Type B pancreatic cell (in vitro differentiated cells): ENCODE data around the gene DCTN2. TPM values are rescaled to one million over a fixed set of nuclear protein-coding genes. Genes with fewer than 3 reads are reported as not detected.

Experiments used
- DNase-seq: peaks from one replicate; pipeline ENCODE4 v3.0.0; 2021; ENCODE audit warnings: mixed read lengths; ENCODE audit not compliant: unreplicated experiment; ENCODE audit errors: extremely low spot score
- H3K27ac Mint-ChIP-seq: 2 replicates; pipeline ENCODE4 v1.8.0; 2021; ENCODE audit warnings: mild to moderate bottlenecking, mixed read lengths
- H3K27me3 Mint-ChIP-seq: 2 replicates; pipeline ENCODE4 v1.8.0; 2021; ENCODE audit warnings: mixed read lengths
- H3K36me3 Mint-ChIP-seq: 2 replicates; pipeline ENCODE4 v1.8.0; 2021; ENCODE audit warnings: mixed read lengths
- H3K4me1 Mint-ChIP-seq: one replicate; pipeline ENCODE4 v1.8.0; 2021; ENCODE audit warnings: mixed read lengths; ENCODE audit not compliant: unreplicated experiment
- H3K4me3 Mint-ChIP-seq: 2 replicates; pipeline ENCODE4 v1.8.0; 2021; ENCODE audit warnings: mild to moderate bottlenecking, mixed read lengths
- H3K9me3 Mint-ChIP-seq: 2 replicates; pipeline ENCODE4 v1.8.0; 2021; ENCODE audit warnings: mixed read lengths
- CTCF ChIP-seq: fragments of 200-600 bp; sonication (generic); conservative IDR thresholded peaks from 2 replicates; pipeline ENCODE4 v1.5.0; 2021; ENCODE audit warnings: antibody characterized with exemption, mild to moderate bottlenecking
- total RNA-seq: library from RNA; stranded (reverse); gene quantifications from 2 replicates; pipeline ENCODE4 v1.2.1, GENCODE V29; 2021; ENCODE audit warnings: low replicate concordance

Gene DCTN2
- total RNA-seq, 1 donor from 2014 or later, result 126 TPM

GRCh38 chr12:57536597-57536942, 10.4 kb downstream of the DCTN2 start:
- peaks cover 37% of the 10 kb centered on the region for H3K36me3 Mint-ChIP-seq
- H3K4me1 Mint-ChIP-seq, result peaks cover 6% of the 10 kb centered on the region

DNA sequence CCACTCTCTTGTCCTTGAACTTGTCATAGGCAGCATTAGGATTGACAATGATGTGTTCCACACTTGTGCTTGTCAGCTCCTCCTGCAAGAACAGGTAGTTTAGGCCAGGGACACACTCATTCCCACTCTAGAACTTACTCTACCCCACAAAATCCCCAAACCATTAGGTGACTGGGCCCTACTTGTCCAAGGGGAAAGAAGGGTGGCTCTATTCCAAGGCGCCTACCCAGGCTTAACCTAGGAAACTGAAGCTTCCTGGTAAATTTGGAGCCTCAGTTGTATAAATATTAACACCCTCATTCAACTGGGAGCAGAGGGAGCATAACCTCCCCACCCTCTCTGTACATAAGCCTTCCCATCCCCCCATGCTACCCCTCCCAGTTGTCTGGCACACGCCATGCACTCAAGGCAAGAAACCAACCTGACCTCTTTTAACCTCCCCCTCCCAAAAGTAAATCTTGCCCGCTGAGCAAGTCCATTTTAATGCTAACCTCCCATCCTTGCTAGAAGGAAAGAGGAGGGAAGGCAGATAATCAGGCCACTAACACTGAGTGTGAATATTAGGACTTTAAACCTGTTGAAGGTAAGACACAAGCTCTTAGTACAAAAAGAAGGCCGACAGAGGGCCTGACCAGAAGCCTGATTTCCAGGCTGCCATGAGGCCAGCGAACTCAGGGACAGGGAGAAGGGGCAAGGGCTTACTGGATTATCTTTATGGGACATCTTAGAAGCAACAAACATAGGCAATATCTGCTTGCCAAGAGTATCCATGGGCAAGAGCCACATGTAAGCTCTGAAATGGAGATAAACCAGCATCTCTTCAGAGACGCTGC, 11.0 kb downstream of the DCTN2 start:
- no peak for TF ChIP-seq CTCF
- no peak for DNase-seq
- Mint-ChIP-seq H3K27me3 (no peaks in the 10 kb centered on the region), H3K27ac (peak overlapping the region; percentile 50), H3K4me3 (no peak overlapping the region), H3K9me3 (no peaks in the 10 kb centered on the region), H3K36me3 (peaks cover 37% of the 10 kb centered on the region), H3K4me1 (peaks cover 1% of the 10 kb centered on the region)

More at GRCh38 chr12:57536597-57536942, 10.4 kb downstream of the DCTN2 start:
- Mint-ChIP-seq H3K27ac (no peak overlapping the region), H3K9me3 (no peaks in the 10 kb centered on the region), H3K4me3 (no peak overlapping the region), H3K27me3 (no peaks in the 10 kb centered on the region)
- no peak for TF ChIP-seq CTCF
- DNase-seq, result no peak

GRCh38 chr12:57534991-57535543, 11.9 kb downstream of the DCTN2 start:
- peaks cover under 1% of the 10 kb centered on the region for H3K4me1 Mint-ChIP-seq
- DNase-seq, result no peak
- TF ChIP-seq CTCF, result no peak
- H3K27ac Mint-ChIP-seq, result no peak overlapping the region
- no peaks in the 10 kb centered on the region for H3K27me3 Mint-ChIP-seq
- no peak overlapping the region for H3K4me3 Mint-ChIP-seq
- no peaks in the 10 kb centered on the region for H3K9me3 Mint-ChIP-seq
- peaks cover 39% of the 10 kb centered on the region for H3K36me3 Mint-ChIP-seq

GRCh38 chr12:57534250-57534649, 12.7 kb downstream of the DCTN2 start:
- TF ChIP-seq CTCF, result no peak
- H3K36me3 Mint-ChIP-seq, result peaks cover 46% of the 10 kb centered on the region
- peaks cover 8% of the 10 kb centered on the region for H3K4me1 Mint-ChIP-seq
- DNase-seq, result no peak
- no peaks in the 10 kb centered on the region for H3K27me3 Mint-ChIP-seq
- H3K4me3 Mint-ChIP-seq, result no peak overlapping the region
- no peak overlapping the region for H3K27ac Mint-ChIP-seq
- H3K9me3 Mint-ChIP-seq, result no peaks in the 10 kb centered on the region

DNA sequence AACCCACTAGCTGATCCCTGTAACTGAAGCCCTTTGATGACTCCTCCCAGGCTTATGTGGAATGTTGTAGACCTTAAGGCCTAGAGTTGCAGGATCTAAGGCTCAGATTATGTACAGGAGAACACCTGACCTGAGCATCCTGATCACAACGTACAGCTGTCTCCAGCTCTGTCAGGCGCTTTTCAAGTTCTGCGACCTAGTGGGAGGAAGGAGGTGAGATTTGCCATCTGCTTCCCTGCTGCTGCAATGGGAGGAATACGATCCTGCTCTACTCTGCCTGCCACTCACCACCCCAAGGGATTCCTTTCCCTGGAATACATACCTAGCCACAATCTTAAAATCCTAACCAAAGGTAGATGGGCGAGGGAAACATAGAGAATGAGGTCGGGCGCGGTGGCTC, 13.9 kb downstream of the DCTN2 start:
- Mint-ChIP-seq H3K36me3 (peaks cover 37% of the 10 kb centered on the region), H3K4me3 (no peak overlapping the region), H3K9me3 (no peaks in the 10 kb centered on the region), H3K27ac (no peak overlapping the region), H3K4me1 (peaks cover 8% of the 10 kb centered on the region), H3K27me3 (no peaks in the 10 kb centered on the region)
- no peak for DNase-seq
- TF ChIP-seq CTCF, result no peak
